Endothelial cell of umbilical vein (primary cell): Measurements from ENCODE around the gene RIC1. TPM values are rescaled to one million over a fixed set of nuclear protein-coding genes. Genes with fewer than 3 reads are reported as not detected.
"Not testable (repeated sequence)": the region's sequence is repeated elsewhere in the genome, so short reads cannot be mapped to it uniquely, and the experiment has no call there.

ENCODE experiments used
- BruUV-seq: library from RNA; stranded (reverse); fragments of 400-500 nt; replicated peaks from 2 replicates; lab custom pipeline; 2021; lab: Mats Ljungman, UMichigan
- CTCF ChIA-PET: fragments of 300-600, 350-600 bp; sonication (Branson Sonifier 250); formaldehyde crosslinking; loops from one replicate; lab custom pipeline; 2021; ENCODE audit warnings: antibody characterized with exemption, inconsistent platforms; lab: Charles Lee
- POLR2A ChIA-PET: fragments of 300-600, 350-600 bp; sonication (Branson Sonifier 250); formaldehyde crosslinking; loops from one replicate; lab custom pipeline; 2021; ENCODE audit warnings: antibody characterized with exemption, inconsistent platforms; lab: Charles Lee
- DNase-seq: peaks from one replicate; pipeline ENCODE4 v3.0.0-alpha.2; 2011; ENCODE audit warnings: low read depth, low spot score
- FAIRE-seq: peaks from 2 replicates; lab custom pipeline; 2011; peaks lifted over from hg19 to GRCh38; lab: Jason Lieb, UNC
- H2AFZ ChIP-seq: 2 replicates; pipeline ENCODE4 v1.6.0; 2012; ENCODE audit warnings: low read depth, low read length, control low read depth, inconsistent platforms
- H3K27ac ChIP-seq: 2 replicates; pipeline ENCODE4 v1.5.1; 2011; ENCODE audit warnings: low read depth, mild to moderate bottlenecking, control low read depth, low read length, moderate library complexity; ENCODE audit not compliant: insufficient read depth
- H3K27me3 ChIP-seq, 2 experiments: 2 replicates each; pipeline versions ENCODE4 v1.6.0 to v1.6.1; 2011; ENCODE audit warnings: low read length in 2 of 2, mixed read lengths in 1 of 2; ENCODE audit not compliant: control insufficient read depth in 2 of 2, insufficient read depth in 2 of 2
- H3K36me3 ChIP-seq, 2 experiments: 2 replicates in 1 of 2; 3 replicates in 1 of 2; pipeline ENCODE4 v1.5.1; 2011; ENCODE audit warnings: low read length in 2 of 2, mild to moderate bottlenecking in 1 of 2, moderate library complexity in 1 of 2; ENCODE audit not compliant: control insufficient read depth in 2 of 2, insufficient read depth in 2 of 2; ENCODE audit errors: extremely low read depth in 1 of 2
- H3K4me1 ChIP-seq: 3 replicates; pipeline ENCODE4 v1.5.1; 2011; ENCODE audit warnings: mild to moderate bottlenecking, low read length; ENCODE audit not compliant: control insufficient read depth, insufficient read depth; ENCODE audit errors: extremely low read depth
- H3K4me2 ChIP-seq: 2 replicates; pipeline ENCODE4 v1.6.1; 2011; ENCODE audit warnings: low read length, control low read depth, mixed read lengths; ENCODE audit not compliant: insufficient read depth
- H3K4me3 ChIP-seq, 3 experiments: fragments of 200-600 bp in 1 of 3; sonication (generic), shearing (Covaris generic) in 1 of 3; replicated peaks in 1 of 3; 2 replicates each; pipeline ENCODE4 v1.5.1; 2011 to 2016; ENCODE audit warnings: control low read depth in 3 of 3, low read length in 3 of 3, mild to moderate bottlenecking in 2 of 3, inconsistent platforms in 1 of 3, low read depth in 1 of 3, moderate library complexity in 1 of 3; ENCODE audit not compliant: insufficient read depth in 1 of 3
- H3K79me2 ChIP-seq: 2 replicates; pipeline ENCODE4 v1.6.0; 2012; ENCODE audit warnings: low read length, inconsistent platforms; ENCODE audit not compliant: control insufficient read depth, insufficient read depth
- H3K9ac ChIP-seq: replicated peaks from 2 replicates; pipeline ENCODE3; 2011; ENCODE audit warnings: low read length, control low read depth; ENCODE audit not compliant: insufficient read depth; ENCODE audit errors: extremely low read depth
- H3K9me1 ChIP-seq: replicated peaks from 3 replicates; pipeline ENCODE4 v1.6.0; 2011; ENCODE audit warnings: mild to moderate bottlenecking, low read length; ENCODE audit not compliant: control insufficient read depth, insufficient read depth; ENCODE audit errors: extremely low read depth
- H3K9me3 ChIP-seq: replicated peaks from 2 replicates; pipeline ENCODE4 v1.5.1; 2012; ENCODE audit warnings: low read length, inconsistent platforms; ENCODE audit not compliant: control insufficient read depth, insufficient read depth
- H4K20me1 ChIP-seq: replicated peaks from 2 replicates; pipeline ENCODE3; 2011; ENCODE audit warnings: mild to moderate bottlenecking, low read length; ENCODE audit not compliant: control insufficient read depth, insufficient read depth; ENCODE audit errors: extremely low read depth
- CTCF ChIP-seq, 2 donors: IDR thresholded peaks; 1 replicate in 1 of 2; 2 replicates in 1 of 2; pipeline ENCODE4 v1.5.1; 2011; ENCODE audit warnings: low read length in 2 of 2, mild to moderate bottlenecking in 2 of 2, moderate library complexity in 2 of 2, control low read depth in 1 of 2, inconsistent platforms in 1 of 2, low read depth in 1 of 2; ENCODE audit not compliant: insufficient read depth in 1 of 2; ENCODE audit errors: extremely low read depth in 1 of 2
- EZH2 ChIP-seq: IDR thresholded peaks from 2 replicates; pipeline ENCODE4 v1.6.1; 2012; ENCODE audit warnings: borderline replicate concordance, low read depth, mild to moderate bottlenecking, moderate library complexity, low read length, inconsistent platforms; ENCODE audit not compliant: severe bottlenecking
- FOS ChIP-seq: IDR thresholded peaks from 2 replicates; pipeline ENCODE4 v1.6.1; 2011; ENCODE audit warnings: mild to moderate bottlenecking, low read length, moderate library complexity, borderline replicate concordance; ENCODE audit not compliant: insufficient read depth
- GATA2 ChIP-seq: IDR thresholded peaks from 2 replicates; pipeline ENCODE4 v1.7.0; 2011; ENCODE audit warnings: low read depth, mild to moderate bottlenecking, moderate library complexity, mixed read lengths, low read length; ENCODE audit not compliant: insufficient read length, insufficient read depth
- JUN ChIP-seq: IDR thresholded peaks from 2 replicates; pipeline ENCODE4 v1.6.1; 2011; ENCODE audit warnings: borderline replicate concordance, low read depth; ENCODE audit not compliant: insufficient read length, insufficient read depth
- MAX ChIP-seq: IDR thresholded peaks from 2 replicates; pipeline ENCODE4 v1.6.1; 2011; ENCODE audit not compliant: insufficient read depth, insufficient read length
- MYC ChIP-seq: IDR thresholded peaks from one replicate; pipeline ENCODE4 v1.6.1; 2011; ENCODE audit warnings: mild to moderate bottlenecking, low read depth, low read length
- POLR2A ChIP-seq: IDR thresholded peaks from 2 replicates; pipeline ENCODE4 v1.6.1; 2012; ENCODE audit warnings: low read depth, mild to moderate bottlenecking, control low read depth, low read length
- POLR2AphosphoS5 ChIP-seq: IDR thresholded peaks from 2 replicates; pipeline ENCODE4 v1.6.1; 2012; ENCODE audit warnings: low read depth, mild to moderate bottlenecking, control low read depth, low read length, moderate library complexity; ENCODE audit not compliant: insufficient read depth
- dilution Hi-C: fragments of 300-500 bp; cut with MboI; formaldehyde crosslinking; loops from one replicate; pipeline ENCODE4 v1.15.0; 2019; ENCODE audit warnings: low sequenced_read_pairs; ENCODE audit not compliant: extremely low pct_ligation_motif_present
- intact Hi-C: fragments of 100-400 bp; cut with micrococcal nuclease; formaldehyde crosslinking; loops from one replicate; pipeline ENCODE4 v1.10.0; 2022
- polyA plus RNA-seq, 4 experiments: library from polyadenylated mRNA; depleted of rRNA in 3 of 4; stranded (reverse) in 3 of 4; unstranded in 1 of 4; fragments of >200 nt; gene quantifications; 2 replicates each; pipeline versions ENCODE4 v1.2.1 to v1.2.3, GENCODE V29; 2011 to 2012; ENCODE audit warnings: missing spikeins in 1 of 4
- total RNA-seq: library from RNA; stranded (reverse); gene quantifications from 2 replicates; pipeline ENCODE4 v1.2.3, GENCODE V29; 2021

RIC1 gene
- total and polyA plus RNA-seq, 2 donors (not counting 3 experiments of a cell fraction or from before 2014, with no cell fraction given), result 14.0 to 23.5 TPM

GRCh38 chr9:5778805-5779204, 149.9 kb downstream of the RIC1 start:
- Histone ChIP-seq H4K20me1 (no peaks in the 10 kb centered on the region), H3K27ac (no peak overlapping the region), H3K9me3 (no peaks in the 10 kb centered on the region), H3K4me3 (no peak overlapping the region), H3K9ac (no peak overlapping the region), H3K79me2 (no peaks in the 10 kb centered on the region), H2AFZ (no peak overlapping the region), H3K27me3 (no peaks in the 10 kb centered on the region), H3K36me3 (peaks cover 5 to 14% of the 10 kb centered on the region in 2 experiments), H3K4me2 (no peak overlapping the region), H3K4me1 (no peaks in the 10 kb centered on the region), H3K9me1 (no peaks in the 10 kb centered on the region)
- DNase-seq (no peak), FAIRE-seq (no peak)
- BruUV-seq, result no TSS peak
- dilution Hi-C loops (no loop called here), intact Hi-C loops (no loop called here)
- POLR2A ChIA-PET, result no interaction called here
- TF ChIP-seq GATA2, result no peak
- no peak for TF ChIP-seq MYC
- TF ChIP-seq FOS, result no peak
- TF ChIP-seq MAX, result no peak
- TF ChIP-seq CTCF (IDR thresholded peaks at IDR 0.05; ENCODE audit: extremely low read depth in 1 of 2, insufficient read depth in 1 of 2, low read depth in 1 of 2, low read length in 2 of 2), result no peak
- no peak for TF ChIP-seq POLR2A
- TF ChIP-seq POLR2AphosphoS5, result no peak
- TF ChIP-seq EZH2, result no peak
- TF ChIP-seq JUN, result no peak
- CTCF ChIA-PET, result no interaction called here

- H3K27ac ChIP-seq, H4K20me1 ChIP-seq, dilution Hi-C loops, H3K79me2 ChIP-seq, H3K4me3 ChIP-seq, intact Hi-C loops, H3K9ac ChIP-seq, H3K27me3 ChIP-seq, BruUV-seq, FAIRE-seq, H3K4me1 ChIP-seq, H3K9me1 ChIP-seq, DNase-seq, H3K4me2 ChIP-seq, CTCF ChIA-PET, H3K9me3 ChIP-seq, POLR2A ChIA-PET, H2AFZ ChIP-seq: not testable (repeated sequence)
- H3K36me3 ChIP-seq, result peaks cover 2 to 10% of the 10 kb centered on the region in 2 experiments
Measured at GRCh38 chr9:5779705-5780218, 150.9 kb downstream of the RIC1 start.

- FAIRE-seq, H3K4me3 ChIP-seq, H3K4me2 ChIP-seq, H3K79me2 ChIP-seq, POLR2A ChIA-PET, DNase-seq, H2AFZ ChIP-seq, H3K27me3 ChIP-seq, H3K9me1 ChIP-seq, H3K27ac ChIP-seq, BruUV-seq, intact Hi-C loops, H3K9me3 ChIP-seq, H4K20me1 ChIP-seq, dilution Hi-C loops, H3K9ac ChIP-seq: not testable (repeated sequence)
- CTCF ChIA-PET, result interaction anchor here (1.4 kb wide), 1 partner anchor 16 kb away, joined by 4 read pairs; no protein-coding TSS in a partner anchor
- Histone ChIP-seq H3K4me1 (peaks cover 10% of the 10 kb centered on the region), H3K36me3 (peaks cover 2 to 17% of the 10 kb centered on the region in 2 experiments)
Measured at GRCh38 chr9:5783420-5783819, 154.5 kb downstream of the RIC1 start.
